Aorta (tissue), 5 donors: Measurements from ENCODE around the gene CDCA5. TPM values are rescaled to one million over a fixed set of nuclear protein-coding genes. Genes with fewer than 3 reads are reported as not detected.

Experiments used
- ATAC-seq: fragments of 200-7000 bp; cut with Tn5 transposase; one replicate; pipeline ENCODE4 v1.9.1; 2022; ENCODE audit warnings: moderate library complexity; ENCODE audit not compliant: low FRiP score
- DNase-seq, 2 donors: peaks; one replicate each; pipeline ENCODE4 v3.0.0-alpha.2; 2020
- H3K27ac ChIP-seq, 2 donors: one replicate each; pipeline ENCODE4 v1.5.1; 2013; ENCODE audit warnings: low read length in 2 of 2, mild to moderate bottlenecking in 2 of 2, moderate library complexity in 2 of 2, control low read depth in 1 of 2, inconsistent platforms in 1 of 2, low read depth in 1 of 2
- H3K27me3 ChIP-seq, 2 donors: one replicate each; pipeline ENCODE4 v1.6.1; 2013; ENCODE audit warnings: control low read depth in 1 of 2, low read length in 1 of 2, mild to moderate bottlenecking in 1 of 2, moderate library complexity in 1 of 2; ENCODE audit not compliant: insufficient read depth in 2 of 2, control insufficient read depth in 1 of 2
- H3K36me3 ChIP-seq, 2 donors: one replicate each; pipeline ENCODE4 v1.6.1; 2013; ENCODE audit warnings: control low read depth in 1 of 2, low read length in 1 of 2, mild to moderate bottlenecking in 1 of 2; ENCODE audit not compliant: insufficient read depth in 2 of 2, control insufficient read depth in 1 of 2
- H3K4me1 ChIP-seq, 2 donors: one replicate each; pipeline ENCODE4 v1.6.1; 2013; ENCODE audit warnings: low read length in 2 of 2, control low read depth in 1 of 2, mild to moderate bottlenecking in 1 of 2, moderate library complexity in 1 of 2; ENCODE audit not compliant: insufficient read depth in 2 of 2, control insufficient read depth in 1 of 2
- H3K4me3 ChIP-seq, 2 donors: one replicate each; pipeline ENCODE4 v1.5.1; 2013; ENCODE audit warnings: low read length in 2 of 2, control low read depth in 1 of 2, mild to moderate bottlenecking in 1 of 2
- H3K9me3 ChIP-seq: one replicate; pipeline ENCODE4 v1.6.1; 2013; ENCODE audit warnings: mild to moderate bottlenecking, low read length; ENCODE audit not compliant: control insufficient read depth
- WGBS, 2 donors: extraction: QIAGEN DNeasy Blood & Tissue Kit; methylation state at CpG; one replicate each; pipeline ENCODE4 v1.1.7; 2013; 5-methylcytosine and 5-hydroxymethylcytosine counted together
- intact Hi-C, 2 donors: fragments of 100-400 bp; cut with DNase I; formaldehyde crosslinking; loops; one replicate each; pipeline versions ENCODE4 v1.14.2 to v1.15.0; 2022
- polyA plus RNA-seq, 2 donors: library from polyadenylated mRNA; stranded (reverse); fragments of 200-250 nt; gene quantifications; one replicate each; pipeline ENCODE4 v1.2.3, GENCODE V29; 2013
- total RNA-seq, 2 donors: library from RNA; stranded (reverse); fragmentation: NEBNext Ultra II Directional; extraction: Animal tissue kit (Norgen Biotek cat#: 25700); gene quantifications; one replicate each; pipeline ENCODE4 v1.2.1, GENCODE V29; 2021
- donor health status: healthy with polysubstance abuse.
- donor health status: Bipolar disorder and iron deficiency.
- donor health status: DM: no; HTN: no; CAD: no.
- donor health status: DM: no; HTN: no; CAD: no.
- donor health status: DM: yes; HTN: yes; CAD: no.

CDCA5 gene
- total and polyA plus RNA-seq, 4 donors: 0.81 to 2.5 (median 1.0) TPM

- Histone ChIP-seq H3K4me3 (no peak overlapping the region), H3K4me1 (no peaks in the 10 kb centered on the region), H3K27me3 (no peaks in the 10 kb centered on the region), H3K9me3 (no peaks in the 10 kb centered on the region), H3K36me3 (no peaks in the 10 kb centered on the region), H3K27ac (no peak overlapping the region)
- intact Hi-C loops: loop anchor here in 1 of 2 donors (5.0 kb wide), 1 partner anchor 102 kb away; the partner anchor contains the start of gene ARL2
- no peak for ATAC-seq
- 83% methylated on average over 11 of the region's 11 CpGs for WGBS, 2 donors
- DNase-seq: no peak
Observed at GRCh38 chr11:65114538-65115171, 30.8 kb upstream of the CDCA5 start.

- no peak overlapping the region for H3K27ac ChIP-seq
- WGBS, 2 donors: 55 to 59% methylated on average over 6 of the region's 6 CpGs
- no peaks in the 10 kb centered on the region for H3K9me3 ChIP-seq
- DNase-seq (no peak), ATAC-seq (no peak)
- intact Hi-C loops: no loop called here
- no peaks in the 10 kb centered on the region for H3K36me3 ChIP-seq
- no peak overlapping the region for H3K4me3 ChIP-seq
- no peaks in the 10 kb centered on the region for H3K27me3 ChIP-seq
- no peaks in the 10 kb centered on the region for H3K4me1 ChIP-seq
Observed at GRCh38 chr11:65113839-65114238, 30.0 kb upstream of the CDCA5 start.

GRCh38 chr11:65113361-65113756, 29.5 kb upstream of the CDCA5 start:
- Histone ChIP-seq H3K9me3 (no peaks in the 10 kb centered on the region), H3K4me1 (no peaks in the 10 kb centered on the region), H3K4me3 (no peak overlapping the region), H3K27ac (no peak overlapping the region), H3K27me3 (no peaks in the 10 kb centered on the region), H3K36me3 (no peaks in the 10 kb centered on the region)
- no peak for DNase-seq
- no peak for ATAC-seq
- 4 to 7% methylated on average over 14 of the region's 14 CpGs for WGBS, 2 donors
- intact Hi-C loops: no loop called here

- Histone ChIP-seq H3K27ac (no peak overlapping the region), H3K27me3 (no peaks in the 10 kb centered on the region), H3K4me3 (peak overlapping the region in 1 of 2 donors; percentile 4), H3K4me1 (no peaks in the 10 kb centered on the region), H3K36me3 (peaks cover 0 to 3% of the 10 kb centered on the region in 2 donors), H3K9me3 (no peaks in the 10 kb centered on the region)
- WGBS, 2 donors: 1% methylated on average over 56 to 57 of the region's 57 CpGs
- DNase-seq (peak; percentile 77 to 92), ATAC-seq (peak; percentile 55)
- intact Hi-C loops: no loop called here
Observed at GRCh38 chr11:65112546-65113360, 28.9 kb upstream of the CDCA5 start.

GRCh38 chr11:65111744-65112545, 28.1 kb upstream of the CDCA5 start, which contains the start of gene TM7SF2:
TM7SF2 (plus strand) TSS chr11:65111872; CDS start chr11:65112016, 144 bp downstream.
- intact Hi-C loops: no loop called here
- ATAC-seq (peak; percentile 91), DNase-seq (peak; percentile 97 to 99)
- Histone ChIP-seq H3K36me3 (peaks cover 0 to 4% of the 10 kb centered on the region in 2 donors), H3K27me3 (no peaks in the 10 kb centered on the region), H3K27ac (peak within 1 kb of the TSS in 1 of 2 donors; percentile 28), H3K9me3 (no peaks in the 10 kb centered on the region), H3K4me1 (no peaks in the 10 kb centered on the region), H3K4me3 (peak within 1 kb of the TSS in 1 of 2 donors; percentile 4)
- 0 to 1% methylated on average over 54 to 64 of the region's 64 CpGs for WGBS, 2 donors

- ATAC-seq (no peak), DNase-seq (no peak)
- no peaks in the 10 kb centered on the region for H3K9me3 ChIP-seq
- intact Hi-C loops: no loop called here
- no peak overlapping the region for H3K27ac ChIP-seq
- 61 to 63% methylated on average over 31 of the region's 31 CpGs for WGBS, 2 donors
- no peaks in the 10 kb centered on the region for H3K4me1 ChIP-seq
- peaks cover 0 to 4% of the 10 kb centered on the region in 2 donors for H3K36me3 ChIP-seq
- no peaks in the 10 kb centered on the region for H3K27me3 ChIP-seq
- no peak overlapping the region for H3K4me3 ChIP-seq
Observed at GRCh38 chr11:65111159-65111743, 27.4 kb upstream of the CDCA5 start.

- H3K4me3 ChIP-seq: no peak overlapping the region
- intact Hi-C loops: no loop called here
- peak overlapping the region in 1 of 2 donors; percentile 28 for H3K27ac ChIP-seq
- ATAC-seq: peak; percentile 81
- peak; percentile 90 to 96 for DNase-seq
- no peaks in the 10 kb centered on the region for H3K27me3 ChIP-seq
- H3K36me3 ChIP-seq: peaks cover 0 to 4% of the 10 kb centered on the region in 2 donors
- H3K4me1 ChIP-seq: no peaks in the 10 kb centered on the region
- 8 to 12% methylated on average over 18 of the region's 18 CpGs for WGBS, 2 donors
- no peaks in the 10 kb centered on the region for H3K9me3 ChIP-seq
Observed at GRCh38 chr11:65110354-65110861, 26.6 kb upstream of the CDCA5 start.
